Measurements from ENCODE around the gene TGFBR2.

TGFBR2 gene

DNA sequence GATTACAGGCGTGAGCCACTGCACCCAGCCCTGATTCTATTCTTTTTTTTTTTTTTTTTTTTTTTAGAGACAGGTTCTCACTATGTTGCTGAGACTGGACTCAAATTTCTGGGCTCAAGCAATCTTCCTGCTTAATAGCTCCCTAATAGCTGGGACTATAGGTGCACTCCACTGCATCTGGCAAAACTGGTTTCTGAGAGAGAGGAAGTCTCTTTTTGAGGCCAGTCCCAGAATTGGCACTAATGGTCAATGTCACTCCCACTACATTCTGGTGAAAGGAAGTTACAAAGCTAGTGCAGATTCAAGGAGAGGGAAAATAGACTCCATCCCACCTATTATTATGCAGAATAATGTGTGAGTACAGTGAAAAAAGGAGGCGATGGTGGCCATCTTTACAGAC, 5.8 kb upstream of the TGFBR2 start:
- TF ChIP-seq, protein P1, sequence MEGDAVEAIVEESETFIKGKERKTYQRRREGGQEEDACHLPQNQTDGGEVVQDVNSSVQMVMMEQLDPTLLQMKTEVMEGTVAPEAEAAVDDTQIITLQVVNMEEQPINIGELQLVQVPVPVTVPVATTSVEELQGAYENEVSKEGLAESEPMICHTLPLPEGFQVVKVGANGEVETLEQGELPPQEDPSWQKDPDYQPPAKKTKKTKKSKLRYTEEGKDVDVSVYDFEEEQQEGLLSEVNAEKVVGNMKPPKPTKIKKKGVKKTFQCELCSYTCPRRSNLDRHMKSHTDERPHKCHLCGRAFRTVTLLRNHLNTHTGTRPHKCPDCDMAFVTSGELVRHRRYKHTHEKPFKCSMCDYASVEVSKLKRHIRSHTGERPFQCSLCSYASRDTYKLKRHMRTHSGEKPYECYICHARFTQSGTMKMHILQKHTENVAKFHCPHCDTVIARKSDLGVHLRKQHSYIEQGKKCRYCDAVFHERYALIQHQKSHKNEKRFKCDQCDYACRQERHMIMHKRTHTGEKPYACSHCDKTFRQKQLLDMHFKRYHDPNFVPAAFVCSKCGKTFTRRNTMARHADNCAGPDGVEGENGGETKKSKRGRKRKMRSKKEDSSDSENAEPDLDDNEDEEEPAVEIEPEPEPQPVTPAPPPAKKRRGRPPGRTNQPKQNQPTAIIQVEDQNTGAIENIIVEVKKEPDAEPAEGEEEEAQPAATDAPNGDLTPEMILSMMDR (conservative IDR thresholded peaks at IDR 0.05; ENCODE audit: low read depth, low read length): no peak
- H3K4me3 ChIP-seq (ENCODE audit: low read length): no peak overlapping the region
- no peak for DNase-seq (ENCODE audit: low read depth)

DNA sequence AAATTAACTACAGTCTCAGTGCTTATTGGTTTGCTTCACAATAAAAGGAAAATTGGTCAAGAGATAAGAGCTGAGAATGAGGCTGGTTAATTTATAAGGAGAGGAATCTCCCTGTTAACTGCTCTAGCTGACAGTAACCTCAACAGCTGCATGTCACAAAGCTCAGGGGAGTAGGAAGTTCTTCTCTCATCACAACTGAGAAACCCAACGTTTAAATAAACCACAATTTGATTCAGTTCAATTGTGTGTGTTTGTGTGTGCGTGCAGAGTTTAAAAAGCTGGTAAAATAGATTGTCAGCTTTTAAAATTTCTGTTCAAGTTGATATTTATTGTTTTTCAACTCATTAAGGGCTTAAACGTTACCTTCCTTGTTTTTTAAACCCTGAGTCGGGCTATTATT, 3.5 kb upstream of the TGFBR2 start:
- TF ChIP-seq, protein P1 (conservative IDR thresholded peaks at IDR 0.05; ENCODE audit: low read depth, low read length): no peak
- H3K4me3 ChIP-seq (ENCODE audit: low read length): no peak overlapping the region

DNA sequence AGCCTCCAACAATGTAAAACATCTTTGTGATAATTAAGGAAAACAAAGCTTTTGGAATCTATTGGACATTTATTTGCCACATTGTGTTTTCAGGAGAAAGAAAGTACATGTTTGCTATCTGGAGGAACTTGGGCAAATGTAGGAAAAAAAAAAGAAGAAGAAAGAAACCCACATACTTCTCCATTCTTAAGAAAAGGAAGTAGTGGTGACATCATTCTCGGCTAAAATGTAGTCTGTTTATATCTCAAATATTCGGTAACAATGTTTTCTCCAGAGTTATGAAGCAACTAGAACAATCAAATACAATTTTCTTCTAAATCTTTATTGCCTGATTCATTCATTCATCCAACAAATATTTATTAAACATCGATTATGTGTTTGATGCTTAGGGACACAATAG, 2.3 kb upstream of the TGFBR2 start:
- H3K4me3 ChIP-seq (ENCODE audit: low read length): no peak overlapping the region
- no peak for DNase-seq (ENCODE audit: low read depth)
- TF ChIP-seq, protein P1 (conservative IDR thresholded peaks at IDR 0.05; ENCODE audit: low read depth, low read length): no peak

More for the DNA sequence above, 3.5 kb upstream of the TGFBR2 start:
- DNase-seq (ENCODE audit: low read depth): no peak

DNA sequence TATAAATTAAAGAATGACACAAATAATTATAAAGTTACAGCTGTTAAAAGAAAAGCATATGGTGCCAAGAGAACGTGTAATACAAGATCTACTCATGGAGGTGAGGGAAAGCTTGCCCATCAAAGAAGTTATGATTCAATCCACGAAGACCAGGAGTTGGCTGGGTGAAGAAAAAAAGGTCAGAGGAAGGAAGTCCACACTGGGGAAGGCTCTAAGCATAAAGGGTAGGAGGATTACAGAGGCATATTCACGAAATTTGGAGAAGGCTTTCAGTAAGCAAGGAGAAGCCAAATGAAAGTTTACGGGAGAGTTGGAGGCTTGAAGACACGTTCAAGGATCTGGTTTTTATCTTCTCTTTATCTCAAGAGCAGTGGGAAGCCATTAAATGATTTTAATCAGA, 1.8 kb upstream of the TGFBR2 start:
- TF ChIP-seq, protein P1 (conservative IDR thresholded peaks at IDR 0.05; ENCODE audit: low read depth, low read length): no peak
- no peak overlapping the region for H3K4me3 ChIP-seq (ENCODE audit: low read length)
- no peak for DNase-seq (ENCODE audit: low read depth)

DNA sequence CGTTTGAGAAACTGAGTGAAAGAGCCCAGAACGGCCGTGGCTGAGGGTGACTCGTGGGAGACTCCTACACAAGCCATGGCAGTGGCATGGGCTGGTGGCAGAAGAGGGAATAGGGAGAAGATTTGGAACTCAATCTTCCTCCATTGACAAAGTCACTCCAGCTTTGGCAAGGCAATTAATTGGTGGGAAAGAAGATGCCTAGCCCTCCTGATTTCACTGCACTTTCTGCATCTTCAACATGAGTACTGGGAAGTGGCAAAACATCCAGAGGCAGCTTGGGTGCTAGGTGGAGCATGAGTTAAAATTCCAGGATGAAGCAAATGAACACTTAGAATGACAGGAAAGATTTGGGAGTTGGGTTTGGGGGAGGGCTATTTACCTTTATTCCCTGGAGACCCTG, 1.4 kb upstream of the TGFBR2 start:
- no peak overlapping the region for H3K4me3 ChIP-seq (ENCODE audit: low read length)
- TF ChIP-seq, protein P1 (conservative IDR thresholded peaks at IDR 0.05; ENCODE audit: low read depth, low read length): no peak
- no peak for DNase-seq (ENCODE audit: low read depth)

DNA sequence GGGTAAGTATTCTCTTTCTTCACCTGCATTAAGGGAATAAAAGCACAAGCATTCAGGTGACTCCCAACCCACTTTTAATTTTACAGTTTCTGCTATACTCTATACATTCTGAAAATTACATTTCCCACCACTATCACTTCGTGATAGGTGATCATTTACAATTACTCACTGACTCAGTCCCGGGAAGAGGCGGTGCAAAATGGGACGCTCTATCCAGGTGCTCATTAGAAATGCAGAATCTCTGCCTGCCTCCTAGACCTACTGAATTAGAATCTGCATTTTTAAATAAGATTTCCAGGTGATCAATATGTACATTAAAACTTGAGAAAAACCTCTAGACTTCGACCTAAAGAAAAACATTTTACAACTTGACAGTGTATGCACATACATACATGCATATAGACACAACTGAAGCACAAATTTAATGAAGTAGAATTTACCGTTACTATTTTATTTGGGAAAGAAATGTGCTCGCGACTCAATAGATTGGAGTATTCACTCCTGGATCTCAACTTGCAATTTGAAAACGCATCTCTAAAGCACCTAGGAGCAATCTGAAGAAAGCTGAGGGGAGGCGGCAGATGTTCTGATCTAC, 598 bp upstream of the TGFBR2 start:
- TF ChIP-seq, protein P1 (conservative IDR thresholded peaks at IDR 0.05; ENCODE audit: low read depth, low read length): no peak
- no peak for DNase-seq (ENCODE audit: low read depth)
- H3K4me3 ChIP-seq (ENCODE audit: low read length): peak overlapping the region; percentile 75

DNA sequence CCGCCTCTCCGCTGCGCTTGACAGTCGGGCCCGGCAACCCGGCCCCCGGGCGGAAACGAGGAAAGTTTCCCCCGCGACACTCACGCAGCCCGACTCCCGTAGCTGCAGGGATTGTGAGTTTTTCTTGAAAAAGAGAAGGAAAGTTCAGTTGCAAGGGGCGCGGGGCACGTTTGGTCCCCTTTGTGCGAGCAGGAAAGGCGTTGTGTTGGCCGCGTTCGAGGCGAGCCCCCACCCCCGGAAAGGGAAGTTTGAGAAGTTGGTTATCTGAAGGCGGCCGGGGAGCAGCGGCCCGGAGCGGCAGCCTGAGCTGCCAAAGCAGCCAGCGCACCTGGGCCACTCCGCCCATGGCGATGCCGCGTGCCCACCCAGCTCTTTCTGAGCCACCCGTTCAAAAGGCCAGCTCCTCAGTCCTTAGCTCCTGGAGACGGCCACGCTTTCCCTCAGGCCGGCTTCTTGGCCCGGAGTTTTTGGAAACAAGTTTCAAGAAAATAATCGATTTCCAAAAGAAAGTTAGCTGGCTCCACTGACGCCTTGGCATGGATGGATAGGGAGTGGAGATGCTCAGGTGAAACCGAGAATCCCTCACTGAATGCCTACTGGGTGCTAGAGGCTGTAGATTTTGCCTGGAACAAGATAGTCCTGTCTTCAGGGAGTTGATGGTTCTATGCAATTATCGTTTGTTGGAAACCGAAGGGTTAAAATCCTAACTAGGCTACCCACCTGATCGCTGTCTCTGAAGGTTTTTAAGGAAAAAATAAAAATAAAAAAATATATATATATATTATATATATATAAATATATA, 832 bp downstream of the TGFBR2 start:
- TF ChIP-seq, protein P1 (conservative IDR thresholded peaks at IDR 0.05; ENCODE audit: low read depth, low read length): no peak
- DNase-seq (ENCODE audit: low read depth): no peak
- H3K4me3 ChIP-seq (ENCODE audit: low read length): peak overlapping the region; percentile 75

All from retinal pigment epithelial cell (primary cell).